Occipital lobe (tissue), 2 donors: ENCODE data around the gene ZFP91. TPM values are rescaled to one million over a fixed set of nuclear protein-coding genes. Genes with fewer than 3 reads are reported as not detected.
"Not testable (repeated sequence)": the region's sequence is repeated elsewhere in the genome, so short reads cannot be mapped to it uniquely, and the experiment has no call there.

Experiments
- DNase-seq: peaks from one replicate; lab custom pipeline; 2025; lab: John Stamatoyannopoulos, UW
- total RNA-seq: library from RNA; depleted of rRNA; stranded (reverse); fragments of >200 nt; gene quantifications from one replicate; pipeline ENCODE4 v1.2.3, GENCODE V29; 2014

The ZFP91 gene, protein sequence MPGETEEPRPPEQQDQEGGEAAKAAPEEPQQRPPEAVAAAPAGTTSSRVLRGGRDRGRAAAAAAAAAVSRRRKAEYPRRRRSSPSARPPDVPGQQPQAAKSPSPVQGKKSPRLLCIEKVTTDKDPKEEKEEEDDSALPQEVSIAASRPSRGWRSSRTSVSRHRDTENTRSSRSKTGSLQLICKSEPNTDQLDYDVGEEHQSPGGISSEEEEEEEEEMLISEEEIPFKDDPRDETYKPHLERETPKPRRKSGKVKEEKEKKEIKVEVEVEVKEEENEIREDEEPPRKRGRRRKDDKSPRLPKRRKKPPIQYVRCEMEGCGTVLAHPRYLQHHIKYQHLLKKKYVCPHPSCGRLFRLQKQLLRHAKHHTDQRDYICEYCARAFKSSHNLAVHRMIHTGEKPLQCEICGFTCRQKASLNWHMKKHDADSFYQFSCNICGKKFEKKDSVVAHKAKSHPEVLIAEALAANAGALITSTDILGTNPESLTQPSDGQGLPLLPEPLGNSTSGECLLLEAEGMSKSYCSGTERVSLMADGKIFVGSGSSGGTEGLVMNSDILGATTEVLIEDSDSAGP
- total RNA-seq = 56.0 TPM

DNA sequence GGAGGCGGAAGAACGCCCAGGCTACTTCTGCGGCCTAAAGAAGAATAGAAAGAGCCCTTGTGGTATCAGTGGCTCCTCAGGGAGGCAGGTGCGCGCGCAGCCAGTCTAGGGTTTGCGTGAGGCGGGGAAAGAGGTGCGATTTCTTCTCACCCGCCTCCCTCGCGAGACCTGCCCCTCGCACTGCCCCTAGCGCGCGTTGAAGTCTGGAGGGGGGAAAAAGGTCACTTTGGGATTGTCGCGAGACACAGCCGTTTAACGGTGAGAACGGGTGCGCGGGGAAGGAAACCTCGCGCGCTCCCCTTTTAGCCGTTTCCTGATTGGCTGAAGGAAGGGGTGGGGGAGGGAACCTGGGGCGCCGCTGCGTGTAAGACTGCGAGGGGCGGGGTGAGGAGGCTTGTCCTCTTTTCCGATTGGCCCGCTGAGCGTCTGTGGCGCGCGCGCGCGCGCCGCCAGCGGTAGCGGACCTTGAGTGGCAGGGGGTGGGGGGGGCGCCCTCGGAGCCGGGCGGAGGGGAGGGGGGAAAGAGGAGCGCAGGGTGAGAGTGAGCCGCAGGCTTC is at the start of gene ZFP91:
Gene ZFP91, plus strand, starts transcription at position 429 of the 557 bp plus-strand sequence. CDS start 219 bp downstream, outside the sequence.
- DNase-seq = peak; percentile 96

DNA sequence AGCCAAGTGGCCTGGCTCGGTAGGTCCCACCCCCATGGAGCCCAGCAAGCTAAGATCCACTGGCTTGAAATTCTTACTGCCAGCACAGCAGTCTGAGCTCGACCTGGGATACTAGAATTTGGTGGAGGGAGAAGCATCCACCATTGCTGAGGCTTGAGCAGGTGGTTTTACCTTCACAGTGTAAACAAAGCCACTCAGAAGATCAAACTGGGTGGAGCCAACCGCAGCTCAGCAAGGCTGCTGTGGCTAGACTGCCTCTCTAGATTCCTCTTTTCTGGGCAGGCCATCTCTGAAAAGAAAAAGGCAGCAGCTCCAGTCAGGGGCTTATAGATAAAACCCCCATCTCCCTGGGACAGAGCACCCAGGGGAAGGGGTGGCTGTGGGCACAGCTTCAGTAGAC is 48.6 kb upstream of the ZFP91 start:
- DNase-seq = no peak

DNA sequence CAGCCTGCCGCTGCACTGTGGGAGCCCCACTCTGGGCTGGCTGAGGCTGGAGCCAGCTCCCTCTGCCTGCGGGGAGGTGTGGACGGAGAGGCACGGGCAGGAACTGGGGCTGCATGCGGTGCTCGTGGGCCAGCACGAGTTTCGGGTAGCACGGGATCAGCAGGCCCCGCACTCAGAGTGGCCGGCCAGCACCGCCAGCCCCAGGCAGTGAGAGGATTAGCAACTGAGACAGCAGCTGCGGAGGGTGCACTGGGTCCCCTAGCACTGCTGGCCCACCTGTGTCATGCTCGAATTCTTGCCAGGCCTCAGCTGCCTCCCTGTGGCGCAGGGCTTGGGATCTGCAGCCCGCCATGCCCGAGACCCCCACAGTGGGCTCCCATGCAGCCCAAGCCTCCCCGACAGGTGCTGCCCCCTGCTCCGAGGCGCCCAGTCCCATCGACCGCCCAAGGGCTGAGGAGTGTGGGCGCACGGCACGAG is 47.0 kb upstream of the ZFP91 start:
- no peak for DNase-seq

DNA sequence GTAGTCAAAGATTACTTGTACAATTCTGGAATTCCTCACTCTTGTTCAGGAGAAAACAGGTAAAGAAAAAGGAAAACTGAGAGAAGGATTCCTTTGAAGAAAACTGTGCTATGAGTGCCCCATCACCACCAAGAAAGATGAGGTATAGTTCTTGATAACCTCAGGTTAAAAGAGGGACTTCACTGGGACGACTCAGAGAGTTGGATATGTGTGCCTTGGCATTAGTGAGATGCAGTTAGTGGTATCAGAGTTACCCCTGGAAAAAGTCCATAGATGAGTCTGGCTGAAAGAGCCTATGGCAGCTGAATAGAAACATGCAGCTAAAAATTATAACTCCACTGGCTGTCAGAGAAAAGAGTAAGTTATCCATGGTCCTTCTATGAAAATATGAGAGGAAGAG is 32.0 kb upstream of the ZFP91 start:
- DNase-seq = no peak

DNA sequence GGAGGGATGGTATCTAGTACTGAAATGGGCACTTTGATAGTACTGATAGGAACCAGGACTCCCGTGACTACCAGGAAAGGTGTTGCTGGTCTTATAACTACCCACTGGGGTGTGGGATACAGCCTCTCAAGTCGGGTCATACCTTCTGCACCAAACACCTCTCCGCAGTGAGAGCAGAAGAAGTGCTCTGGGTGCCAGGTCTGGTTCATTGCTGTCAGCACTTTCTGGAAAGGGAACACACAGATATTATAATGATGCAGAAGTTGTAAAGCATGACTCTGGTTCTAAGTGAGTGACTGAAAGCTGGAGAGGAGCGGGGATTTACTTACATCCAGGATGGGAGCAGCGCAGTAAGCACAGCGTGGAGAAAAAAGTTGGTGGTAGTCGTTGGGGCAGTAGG is 29.2 kb upstream of the ZFP91 start:
- no peak for DNase-seq

DNA sequence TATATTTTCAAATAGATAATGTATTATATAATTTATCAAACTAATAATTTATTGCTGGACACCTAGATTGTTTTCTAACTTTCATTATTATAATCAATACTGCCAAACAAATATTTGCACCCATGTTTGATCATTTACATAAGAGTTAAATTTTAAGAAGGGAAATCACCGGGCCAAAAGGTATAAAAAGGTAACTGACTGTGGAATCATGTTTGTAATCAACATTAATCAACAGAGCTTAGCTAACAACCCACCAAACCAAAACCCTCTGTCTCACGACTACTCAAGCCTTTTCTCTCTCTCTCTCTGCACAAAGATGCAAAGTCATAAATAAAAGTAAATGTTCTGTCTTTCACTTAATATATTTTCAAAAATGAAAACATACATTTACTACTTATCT is 18.0 kb upstream of the ZFP91 start:
- no peak for DNase-seq

DNA sequence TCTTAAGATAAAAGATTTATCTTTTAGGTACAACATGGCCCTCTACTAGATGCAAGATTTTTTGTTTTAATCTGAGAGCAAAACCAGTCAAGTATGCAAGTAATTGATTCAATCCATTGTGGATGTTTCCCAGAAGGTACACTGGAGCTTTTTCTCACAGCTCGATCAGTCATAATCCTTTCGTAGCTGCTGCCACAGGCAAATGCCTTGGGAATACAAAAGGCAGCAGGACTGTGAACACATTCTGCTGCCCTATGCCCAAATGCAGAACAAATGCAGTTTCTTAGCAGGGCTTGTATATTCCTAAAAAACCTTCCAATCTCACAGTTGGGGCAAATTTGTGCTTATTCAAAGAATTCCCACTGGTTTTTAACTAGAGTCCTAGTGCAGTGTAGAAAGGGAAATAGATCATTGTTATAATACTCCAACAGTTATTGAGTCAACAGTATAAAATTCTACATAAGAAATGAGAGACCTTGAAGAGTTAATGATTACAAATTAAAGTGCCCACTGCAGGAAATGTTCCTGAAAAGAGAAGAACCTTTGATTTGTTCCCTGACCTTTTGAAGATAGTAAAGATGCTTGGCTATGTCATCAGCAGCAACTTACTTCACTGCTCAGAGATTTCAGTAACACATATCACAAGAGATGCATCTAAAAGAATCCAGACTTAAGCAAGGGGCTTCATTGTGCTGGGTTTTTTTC is 17.3 kb upstream of the ZFP91 start:
- no peak for DNase-seq

DNA sequence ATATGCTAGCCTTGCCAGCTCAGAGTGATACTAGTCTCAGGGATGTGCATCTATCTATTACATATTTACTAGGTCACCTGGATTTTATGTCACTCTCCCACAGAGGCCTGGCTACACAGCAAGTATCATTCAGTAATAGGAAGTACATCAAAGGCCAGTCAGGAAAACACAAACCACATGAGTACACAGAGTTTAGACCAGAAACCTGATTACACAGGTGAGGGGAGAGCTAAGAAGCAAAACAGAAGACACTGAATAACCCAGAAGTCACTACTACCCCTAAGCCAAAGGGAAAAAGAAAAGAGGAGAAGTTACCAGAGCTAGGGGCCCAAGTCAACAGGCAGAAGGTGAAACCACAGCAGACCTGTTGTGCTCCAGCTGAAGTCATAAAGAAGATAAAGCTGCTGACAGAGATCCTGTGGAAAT is 16.5 kb upstream of the ZFP91 start:
- DNase-seq = no peak

DNA sequence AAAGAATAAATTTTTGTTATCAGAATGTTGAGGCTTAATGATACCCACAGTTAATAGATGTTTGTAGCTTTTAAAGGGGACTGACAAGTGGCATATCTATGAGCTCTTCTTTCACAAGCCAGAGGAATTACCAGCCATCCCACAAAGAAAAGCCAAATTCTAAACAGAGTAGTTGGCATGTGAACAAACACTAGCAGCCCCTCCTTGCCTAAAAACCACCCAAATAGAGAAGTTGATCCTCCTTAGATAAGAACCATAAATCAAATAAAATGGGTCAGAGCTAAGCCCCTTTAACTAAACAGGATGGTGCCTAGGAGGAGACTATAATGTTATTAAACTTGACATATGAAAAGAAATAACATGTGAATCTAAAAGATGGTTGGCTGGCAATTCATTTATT is 14.6 kb upstream of the ZFP91 start:
- no peak for DNase-seq

DNA sequence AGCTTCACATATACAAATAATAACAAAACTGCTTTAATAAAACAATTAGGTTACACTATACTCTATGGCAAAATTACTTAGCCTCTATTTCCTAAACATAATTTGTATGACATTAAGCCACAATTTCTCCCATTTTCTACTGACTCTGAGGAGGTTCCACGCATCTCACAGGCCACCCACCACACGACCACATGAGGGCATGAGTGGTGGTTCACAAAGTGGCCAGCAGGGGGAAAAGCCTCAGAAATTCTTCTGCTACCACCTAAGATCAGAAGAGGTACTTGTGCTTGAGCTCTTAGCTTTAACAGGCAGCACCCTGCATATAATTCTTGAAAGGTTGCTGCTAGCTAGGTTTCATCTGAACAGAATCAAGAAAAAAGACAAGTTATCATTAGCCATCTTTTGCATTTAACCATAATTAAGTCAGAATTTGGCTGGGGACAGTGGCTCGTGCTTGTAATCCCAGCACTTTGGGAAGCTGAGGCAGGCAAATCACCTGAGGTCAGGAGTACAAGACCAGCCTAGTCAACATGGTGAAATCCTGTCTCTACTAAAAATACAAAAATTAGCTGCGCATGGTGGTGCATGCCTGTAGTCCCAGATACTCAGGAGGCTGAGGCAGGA is 10.9 kb upstream of the ZFP91 start:
- no peak for DNase-seq

DNA sequence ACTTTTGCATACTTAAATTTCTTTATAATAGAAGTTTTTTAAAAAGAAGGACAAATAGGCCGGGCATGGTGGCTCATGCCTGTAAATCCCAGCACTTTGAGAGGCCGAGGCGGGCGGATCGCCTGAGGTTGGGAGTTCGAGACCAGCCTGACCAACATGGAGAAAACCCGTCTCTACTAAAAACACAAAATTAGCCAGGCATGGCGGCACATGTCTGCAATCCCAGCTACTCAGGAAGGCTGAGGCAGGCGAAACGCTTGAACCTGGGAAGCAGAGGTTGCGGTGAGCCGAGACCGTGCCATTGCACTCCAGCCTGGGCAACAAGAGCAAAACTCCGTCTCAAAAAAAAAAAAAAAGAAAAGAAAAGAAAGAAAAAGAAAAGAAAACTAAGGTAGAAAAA is 6.0 kb upstream of the ZFP91 start:
- DNase-seq = not testable (repeated sequence)

DNA sequence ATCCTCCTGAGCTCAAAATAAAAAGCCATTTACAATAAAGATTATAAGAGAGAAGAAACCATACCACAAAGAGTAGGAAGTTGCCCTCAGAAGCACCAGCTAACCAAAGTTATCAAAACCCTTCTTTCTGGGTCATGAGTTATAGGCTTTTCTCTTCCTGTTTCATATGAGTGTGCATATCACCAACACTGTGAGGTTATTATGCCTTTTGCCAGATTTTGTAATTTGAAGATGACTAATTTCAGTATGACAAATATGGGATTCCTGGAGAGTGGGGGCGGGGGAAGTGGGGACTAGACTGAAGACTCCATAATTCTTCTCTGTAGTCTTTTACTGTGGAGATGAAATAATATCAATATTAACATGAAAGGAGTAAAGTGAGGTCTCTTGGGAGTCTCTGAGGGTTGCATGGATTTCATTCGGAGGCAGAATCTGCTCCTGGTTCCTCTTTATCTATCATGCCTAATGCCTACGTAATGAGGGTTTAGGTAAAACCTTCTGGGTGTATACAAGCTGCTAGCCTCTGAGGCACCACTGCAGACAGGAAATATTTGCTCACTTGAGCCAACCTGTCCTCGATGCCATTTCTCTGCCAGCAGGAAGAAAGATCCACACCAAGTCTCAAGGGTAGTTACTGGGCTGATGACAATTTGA is 5.3 kb upstream of the ZFP91 start:
- no peak for DNase-seq

DNA sequence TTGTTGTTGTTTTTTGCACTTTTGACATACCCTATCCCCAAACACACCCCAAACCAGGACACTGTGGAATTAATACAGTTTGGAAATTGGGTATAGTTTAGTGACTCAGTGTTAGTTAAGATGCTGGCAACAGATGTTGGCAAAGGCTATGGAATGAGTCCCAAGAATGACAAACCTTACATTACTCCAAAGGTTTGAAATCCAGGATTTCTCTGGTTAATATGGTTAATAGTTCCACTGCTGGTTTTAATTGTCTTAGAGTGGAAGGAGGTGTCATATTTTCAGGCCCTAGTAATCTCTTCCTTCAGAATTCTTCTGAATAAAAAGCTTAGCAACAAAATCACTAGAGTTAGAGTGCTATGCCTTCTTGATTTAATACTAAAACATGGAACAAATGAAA is 4.0 kb upstream of the ZFP91 start:
- no peak for DNase-seq

DNA sequence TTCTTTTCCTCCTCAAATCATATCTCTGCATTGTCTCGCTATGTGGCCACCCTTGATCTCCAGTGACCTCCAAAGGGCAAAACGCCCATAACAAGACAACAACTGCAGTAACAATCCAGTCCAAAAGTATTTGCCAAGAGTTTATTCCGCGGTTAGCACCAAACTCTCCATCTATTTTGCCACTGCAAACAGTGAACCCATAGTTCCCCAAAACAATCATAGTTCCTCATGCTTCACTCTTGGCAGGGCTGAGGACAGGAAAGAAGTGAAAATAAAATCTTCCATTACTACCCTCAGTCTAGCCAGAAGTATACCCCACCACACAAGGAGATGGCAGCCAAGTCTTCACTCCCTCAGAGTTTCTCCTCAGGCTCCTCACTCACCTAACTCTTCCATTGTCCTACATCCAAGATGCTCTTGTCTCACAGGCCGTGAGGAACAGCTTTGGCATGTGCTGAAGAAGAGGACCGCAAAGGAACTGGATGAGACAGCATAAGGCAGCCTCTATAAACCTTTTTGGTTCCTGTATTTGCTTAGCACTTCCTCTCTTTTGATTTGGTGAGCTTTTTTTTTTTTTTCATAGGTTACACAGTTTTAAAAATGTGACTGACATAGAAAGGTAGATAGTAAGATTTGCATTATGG is 3.4 kb upstream of the ZFP91 start, which contains the start of gene LPXN:
Gene LPXN, minus strand, starts transcription at position 480 of the 644 bp plus-strand sequence. Its CDS starts 84 bp downstream, at position 396.
- DNase-seq = no peak

DNA sequence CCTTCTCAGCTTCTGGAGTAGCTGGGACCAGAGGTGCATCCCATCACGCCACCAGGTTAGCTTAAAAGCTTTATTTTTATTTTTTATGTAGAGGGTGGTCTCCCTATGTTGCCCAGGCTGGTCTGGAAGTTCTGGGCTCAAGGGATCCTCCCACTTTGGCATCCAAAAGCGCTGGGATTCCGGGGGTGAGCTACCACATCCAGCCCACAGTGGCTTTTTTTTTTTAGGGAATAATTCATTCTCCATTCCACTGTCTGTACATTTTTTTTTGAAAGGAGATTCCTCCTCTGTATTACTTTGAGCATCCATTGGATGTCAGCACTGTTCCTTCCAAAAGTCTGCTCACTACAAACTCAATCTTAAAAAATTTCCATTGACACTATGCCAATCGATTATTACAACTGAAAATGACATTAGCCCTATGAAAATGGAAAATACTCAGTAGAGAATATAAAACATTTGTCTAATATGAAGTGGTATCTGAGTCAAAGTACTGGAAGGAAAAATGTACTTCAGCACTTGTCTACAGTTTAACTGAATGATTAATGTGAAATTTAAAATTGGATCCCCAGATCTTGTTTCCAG is 1.9 kb upstream of the ZFP91 start:
- no peak for DNase-seq

DNA sequence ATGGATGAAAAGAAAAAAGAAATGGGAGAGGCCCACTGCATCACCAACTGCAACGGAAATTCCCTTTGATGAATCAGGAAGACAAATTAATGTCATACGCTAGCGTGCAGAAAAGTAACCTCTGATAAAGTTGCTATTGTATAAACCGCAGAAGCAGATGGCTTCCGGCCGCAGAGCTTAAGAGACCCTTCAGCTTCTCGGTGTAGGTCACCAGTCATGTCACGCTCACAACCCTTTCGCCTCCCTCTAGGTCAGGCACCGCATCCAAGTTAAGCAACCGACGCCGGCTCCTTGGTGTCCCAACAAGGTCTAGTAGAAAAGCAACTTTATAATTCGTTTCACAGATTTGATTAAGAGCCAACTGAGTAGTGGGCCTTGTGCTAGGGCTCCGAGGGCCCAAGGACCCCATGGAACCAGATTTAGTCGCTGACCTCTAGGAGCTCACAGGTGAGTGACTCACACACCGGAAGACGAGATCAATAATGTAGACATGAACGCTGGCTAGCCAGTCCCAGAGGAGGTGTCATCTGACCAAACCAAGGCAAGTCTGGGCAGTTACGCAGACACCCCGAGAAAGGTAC is 1.2 kb upstream of the ZFP91 start:
- DNase-seq = no peak

DNA sequence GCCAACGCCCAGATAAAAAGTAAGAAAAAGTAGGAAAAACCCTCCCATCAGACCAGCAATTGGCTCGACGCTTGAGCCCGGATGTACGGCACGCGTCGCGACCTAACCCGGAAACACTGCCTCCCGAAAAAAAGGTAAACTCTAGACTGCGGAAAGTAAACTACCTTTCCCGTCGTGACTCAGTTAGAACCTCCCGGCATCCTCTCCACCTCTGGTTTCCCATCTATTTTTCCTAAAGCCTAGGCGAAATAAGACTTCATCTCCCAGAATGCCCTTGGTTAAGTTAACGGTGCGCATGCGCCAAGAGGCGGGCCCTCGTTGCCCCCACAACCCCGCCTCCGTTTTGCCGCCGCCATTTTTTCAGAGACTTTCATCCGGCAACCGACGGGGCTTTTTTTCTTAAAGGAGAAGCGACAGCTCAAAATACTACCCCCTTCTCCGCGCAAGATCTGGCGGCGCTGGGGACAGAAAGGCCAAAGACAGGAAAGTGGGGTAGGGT is 678 bp upstream of the ZFP91 start:
- peak; percentile 92 for DNase-seq

DNA sequence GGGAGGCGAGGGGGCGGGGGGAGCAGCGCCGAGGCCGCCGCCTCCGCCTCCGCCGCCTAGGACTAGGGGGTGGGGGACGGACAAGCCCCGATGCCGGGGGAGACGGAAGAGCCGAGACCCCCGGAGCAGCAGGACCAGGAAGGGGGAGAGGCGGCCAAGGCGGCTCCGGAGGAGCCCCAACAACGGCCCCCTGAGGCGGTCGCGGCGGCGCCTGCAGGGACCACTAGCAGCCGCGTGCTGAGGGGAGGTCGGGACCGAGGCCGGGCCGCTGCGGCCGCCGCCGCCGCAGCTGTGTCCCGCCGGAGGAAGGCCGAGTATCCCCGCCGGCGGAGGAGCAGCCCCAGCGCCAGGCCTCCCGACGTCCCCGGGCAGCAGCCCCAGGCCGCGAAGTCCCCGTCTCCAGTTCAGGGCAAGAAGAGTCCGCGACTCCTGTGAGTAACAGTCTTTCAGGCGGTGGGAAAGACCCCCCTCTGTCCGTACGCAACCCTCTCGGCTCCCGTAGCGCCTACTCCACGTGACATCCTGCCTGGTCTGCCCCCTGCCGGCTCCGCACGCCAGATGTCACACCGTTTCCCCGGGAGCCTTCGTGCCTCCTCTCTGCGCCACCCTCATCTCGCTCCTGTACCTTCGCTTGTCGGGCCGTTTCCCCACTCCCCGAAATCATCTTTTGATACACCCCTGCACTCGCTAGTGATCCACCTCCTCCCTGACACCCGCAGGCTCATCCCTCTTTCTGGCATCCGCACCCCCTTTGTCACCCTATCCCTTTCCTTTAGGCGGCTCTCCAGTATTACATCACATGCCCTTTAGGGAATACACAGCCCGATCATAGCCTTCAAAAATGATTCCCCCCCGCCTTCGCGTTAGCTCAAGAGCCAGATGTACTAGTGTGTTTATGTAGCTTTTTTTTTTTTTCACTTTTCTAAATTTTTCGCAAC is 598 bp downstream of the ZFP91 start:
- DNase-seq = peak; percentile 85
